ENCODE data around the gene PLXNA2.

Gene PLXNA2

DNA sequence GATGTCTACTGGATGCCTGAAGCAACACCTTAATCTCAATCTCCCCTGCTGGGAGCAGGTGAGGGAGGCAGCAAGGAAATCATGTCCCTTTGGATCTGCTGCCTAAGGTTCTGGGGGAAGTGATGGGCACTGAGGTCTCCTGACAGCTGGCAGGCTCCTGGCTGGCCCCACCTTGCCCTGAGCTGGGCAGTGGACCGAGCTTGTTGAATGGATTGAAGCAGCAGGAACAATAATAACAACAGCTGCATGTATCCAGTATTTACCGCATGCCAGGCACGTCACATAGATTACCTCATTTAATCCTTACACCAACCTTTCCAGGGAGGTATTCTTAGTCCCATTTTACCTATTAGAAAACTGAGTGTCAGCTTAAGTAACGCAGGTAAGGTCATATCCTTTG, 133.9 kb downstream of the PLXNA2 start:
- no peak for FAIRE-seq

DNA sequence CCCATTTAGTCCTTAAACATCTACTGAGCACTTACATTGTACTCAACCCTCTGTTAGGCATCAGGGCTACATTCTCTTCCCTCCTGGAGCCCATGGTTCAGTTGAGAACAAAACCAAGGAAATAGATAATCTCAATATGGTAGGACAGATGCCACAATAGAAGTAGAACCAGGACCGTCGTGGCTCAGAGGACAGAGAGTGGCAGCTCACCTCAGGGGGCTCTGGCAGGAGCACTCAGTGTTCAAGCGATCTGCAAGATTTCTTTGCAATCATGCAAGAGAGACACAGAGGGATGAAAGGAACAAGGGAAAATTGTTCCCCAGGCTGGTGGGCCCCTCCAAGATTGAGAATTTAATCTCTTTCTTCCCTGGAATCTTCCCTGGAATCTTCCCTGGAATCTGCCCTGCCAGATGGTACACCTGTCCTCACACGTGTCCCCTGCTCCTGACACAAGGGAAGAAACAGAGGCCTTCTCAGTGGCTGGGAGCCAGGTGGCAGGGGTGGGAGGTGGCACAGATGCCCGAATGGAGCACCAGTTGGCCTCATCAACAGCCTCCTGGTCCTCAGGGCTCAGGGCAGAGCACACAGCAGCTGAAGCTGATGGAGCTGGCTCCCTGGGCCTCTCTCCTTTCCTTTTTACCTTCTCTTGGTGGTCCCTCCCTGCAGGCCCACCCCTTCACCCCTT, 135.4 kb downstream of the PLXNA2 start:
- FAIRE-seq, result no peak

DNA sequence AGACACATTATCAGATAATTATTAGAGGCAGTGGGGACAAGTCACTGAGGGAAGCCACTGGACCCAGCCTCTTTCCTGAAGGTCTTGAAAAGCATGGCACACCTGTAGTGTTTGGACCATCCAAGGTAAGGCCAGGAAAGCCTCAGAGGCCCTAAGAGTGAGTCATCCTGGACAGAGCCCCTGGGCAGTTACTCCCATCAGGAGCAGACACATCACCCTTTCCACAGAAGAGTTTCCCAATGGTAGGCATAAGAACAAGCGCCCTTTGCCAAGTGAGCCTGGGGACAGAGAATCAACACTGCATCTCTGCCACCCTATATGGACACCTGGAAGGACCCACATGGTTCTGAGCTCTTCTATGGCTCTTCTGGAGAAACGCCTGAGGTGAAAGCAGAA, 136.0 kb downstream of the PLXNA2 start:
- no peak for FAIRE-seq

DNA sequence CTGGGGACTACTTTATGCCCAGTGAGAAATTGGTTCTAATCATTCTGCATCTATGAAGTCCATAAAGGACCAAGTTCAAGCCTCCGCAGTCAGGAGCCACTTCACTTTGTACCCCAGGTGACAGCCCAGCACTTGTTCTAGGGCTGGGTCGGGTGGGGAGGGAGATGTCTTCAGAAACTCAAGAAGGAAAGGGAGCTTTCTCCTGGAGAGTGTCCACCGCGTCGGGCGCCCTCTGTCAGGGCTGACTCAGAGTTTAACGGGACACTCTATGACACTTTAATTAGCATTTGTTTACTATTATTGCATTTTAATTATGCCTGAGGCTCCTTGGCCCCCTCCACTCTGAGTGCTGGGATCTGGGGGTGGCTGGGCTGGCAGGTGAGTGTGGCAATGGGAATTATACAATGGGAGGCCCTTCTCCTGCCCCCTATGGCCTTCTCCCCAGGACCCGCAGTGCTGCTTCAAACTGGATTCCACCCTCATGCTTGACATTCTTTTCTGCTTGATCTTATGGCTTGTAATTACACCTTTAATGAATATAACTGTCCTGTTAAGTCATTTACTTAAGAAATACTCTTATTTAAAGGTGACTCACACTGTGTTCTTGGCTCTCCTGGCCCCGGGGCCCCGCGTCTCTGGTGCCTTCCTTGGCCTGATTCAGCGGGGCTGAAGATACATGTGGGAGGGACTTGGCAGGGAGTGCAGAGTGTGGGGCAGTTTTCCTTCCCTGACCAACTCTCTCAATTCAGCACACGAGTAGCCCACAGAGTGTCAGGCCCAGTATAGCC, 136.6 kb downstream of the PLXNA2 start:
- no peak for FAIRE-seq

DNA sequence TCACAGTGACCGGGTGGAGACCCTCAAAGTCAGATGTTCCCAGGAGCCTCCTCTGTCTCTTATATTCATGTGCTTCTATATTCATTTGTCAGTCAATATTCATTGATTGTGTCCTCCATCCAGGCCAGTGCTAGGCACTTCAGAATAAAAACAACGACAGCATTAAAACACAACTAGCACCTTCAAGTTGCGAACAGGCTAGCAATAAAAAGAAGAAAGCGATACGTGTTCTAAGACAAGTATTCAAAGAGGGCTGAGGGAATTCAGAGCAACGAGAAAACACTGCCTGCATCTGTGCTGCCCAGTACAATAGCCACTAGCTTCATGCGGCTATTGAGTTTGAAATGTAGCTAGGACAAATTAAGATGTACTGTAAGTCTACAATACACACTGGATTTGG, 138.0 kb downstream of the PLXNA2 start:
- FAIRE-seq, result no peak

DNA sequence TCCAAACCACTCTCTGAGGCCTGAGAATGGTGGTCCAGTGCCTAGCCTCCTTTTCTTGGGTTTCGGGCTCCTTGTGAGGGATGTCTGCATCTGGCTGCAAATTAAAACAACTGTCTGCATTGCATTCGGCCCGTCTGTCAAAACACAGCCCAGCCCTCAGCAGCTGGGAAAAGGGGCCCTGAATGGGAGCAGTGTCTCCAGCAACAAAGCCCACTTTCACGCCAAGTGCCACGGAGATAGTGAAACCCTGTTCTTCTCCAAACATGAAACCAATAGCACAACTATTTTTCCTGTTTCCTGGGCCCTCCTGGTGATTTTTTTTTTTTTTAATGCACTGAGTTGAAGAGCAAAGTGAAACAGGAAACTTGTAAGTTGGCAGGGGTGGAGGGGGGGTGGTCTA, 138.4 kb downstream of the PLXNA2 start:
- FAIRE-seq, result no peak

DNA sequence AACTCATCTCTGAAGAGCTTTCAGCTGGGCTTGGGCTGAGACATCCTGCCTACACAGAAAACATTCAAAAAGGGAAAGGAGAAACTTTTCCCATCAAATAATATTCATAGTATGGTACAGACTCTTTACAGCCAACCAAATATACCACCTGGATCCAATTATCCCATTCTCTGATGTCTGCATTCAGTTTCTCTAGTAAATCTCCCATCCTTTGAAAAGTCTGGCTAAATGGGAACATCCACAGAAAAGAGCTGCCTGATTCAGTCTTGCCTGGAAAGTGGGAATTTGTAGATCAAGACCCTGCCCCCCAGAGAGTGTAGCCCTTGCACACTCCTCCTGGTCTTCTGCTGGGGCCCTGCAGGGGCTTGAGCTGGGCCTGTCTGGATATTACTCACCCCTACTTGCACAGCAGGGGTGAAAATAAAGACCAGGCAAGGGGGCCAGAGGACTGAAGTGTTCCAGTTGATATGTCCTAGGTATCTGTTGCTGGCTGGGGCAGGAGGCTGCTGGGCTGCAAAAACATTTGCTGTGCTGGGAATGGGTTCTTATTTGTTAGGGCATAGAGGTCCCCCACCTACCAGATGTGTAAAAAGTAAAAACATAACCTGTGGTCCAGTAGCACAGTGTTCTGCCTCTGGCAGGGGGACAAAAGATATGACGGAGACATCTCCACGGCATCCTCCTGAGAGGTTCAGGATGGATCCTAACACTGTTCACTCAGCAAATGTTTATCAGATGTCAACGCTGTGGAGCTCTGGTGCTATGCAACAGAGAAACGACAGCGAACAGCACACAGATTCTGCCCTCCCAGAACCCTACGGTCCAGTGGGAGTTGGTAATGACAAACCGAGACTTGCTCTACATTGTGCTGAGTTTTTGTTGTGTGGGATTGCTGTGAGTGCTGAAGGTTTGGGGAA, 140.3 kb downstream of the PLXNA2 start:
- no peak for FAIRE-seq

DNA sequence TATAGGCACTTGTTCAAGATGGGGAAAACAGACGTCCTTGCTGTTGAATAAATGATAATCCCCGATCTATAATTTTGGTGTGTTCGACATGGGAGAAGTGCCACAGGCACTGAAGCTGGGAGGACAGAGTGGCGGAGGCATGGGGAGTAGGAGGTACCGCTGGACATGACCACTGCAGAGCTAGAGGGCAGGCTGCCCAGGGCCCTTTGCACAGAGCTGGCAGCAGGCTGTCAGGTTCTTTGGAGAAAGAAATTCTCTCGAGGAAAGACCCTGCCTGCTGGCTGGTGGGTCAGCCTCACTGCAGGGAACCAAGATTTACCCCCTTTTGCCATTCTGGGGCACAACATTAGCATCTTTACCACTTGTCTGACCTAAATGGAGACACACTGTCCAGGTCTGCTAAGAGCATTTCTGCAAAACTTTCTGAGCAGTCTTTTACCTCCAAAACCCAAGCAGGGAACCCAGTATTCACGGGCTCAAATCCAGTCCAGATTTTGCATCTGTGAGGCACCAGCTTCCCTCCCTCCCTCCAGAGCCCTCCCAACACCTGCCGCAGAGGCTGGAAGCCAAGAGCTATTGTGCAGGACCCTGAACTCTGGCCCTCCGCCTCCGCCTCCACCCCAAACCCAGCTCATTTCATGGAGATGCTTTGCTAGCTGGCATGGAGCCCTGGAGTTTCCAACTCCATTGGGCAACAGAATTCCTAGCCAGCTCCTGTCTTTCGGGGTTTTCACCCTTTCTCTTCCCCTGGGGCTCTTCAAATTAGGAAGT, 142.3 kb downstream of the PLXNA2 start:
- FAIRE-seq, result no peak

DNA sequence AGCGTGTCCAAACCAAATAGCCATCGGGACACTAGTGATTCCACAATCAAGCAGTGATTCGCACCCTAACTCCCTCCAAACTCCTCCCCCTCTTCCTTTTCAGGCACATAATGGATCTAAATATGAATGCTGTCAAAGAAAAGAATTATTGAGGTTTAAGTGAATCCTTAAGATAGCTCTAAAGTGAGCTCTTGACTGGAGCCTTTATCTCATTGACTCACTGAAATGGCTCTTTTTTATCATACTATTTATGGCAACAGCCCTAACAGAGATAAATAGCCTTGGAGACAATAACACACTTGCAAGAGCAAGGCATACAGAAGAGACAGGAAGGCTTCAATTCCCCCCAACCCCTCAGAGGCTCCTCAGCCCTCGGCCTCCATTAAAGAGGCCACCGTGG, 143.3 kb downstream of the PLXNA2 start:
- no peak for FAIRE-seq

DNA sequence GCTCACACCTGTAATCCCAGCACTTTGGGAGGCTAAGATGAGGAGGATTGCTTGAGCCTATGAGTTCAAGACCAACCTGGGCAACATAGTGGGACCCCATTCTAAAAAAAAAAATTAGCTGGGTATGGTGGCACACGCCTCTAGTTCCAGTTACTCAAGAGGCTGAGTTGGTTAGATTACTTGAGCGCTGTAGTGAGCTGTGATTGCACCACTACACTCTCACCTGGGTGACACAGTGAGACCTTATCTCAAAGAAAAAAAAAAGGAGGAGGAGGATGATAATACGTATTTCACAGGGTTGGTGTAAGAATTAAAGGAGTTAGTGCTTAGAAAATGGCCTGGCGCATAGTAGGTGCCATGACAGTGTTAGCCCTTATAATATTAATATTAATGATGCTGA, 144.1 kb downstream of the PLXNA2 start:
- no peak for FAIRE-seq

DNA sequence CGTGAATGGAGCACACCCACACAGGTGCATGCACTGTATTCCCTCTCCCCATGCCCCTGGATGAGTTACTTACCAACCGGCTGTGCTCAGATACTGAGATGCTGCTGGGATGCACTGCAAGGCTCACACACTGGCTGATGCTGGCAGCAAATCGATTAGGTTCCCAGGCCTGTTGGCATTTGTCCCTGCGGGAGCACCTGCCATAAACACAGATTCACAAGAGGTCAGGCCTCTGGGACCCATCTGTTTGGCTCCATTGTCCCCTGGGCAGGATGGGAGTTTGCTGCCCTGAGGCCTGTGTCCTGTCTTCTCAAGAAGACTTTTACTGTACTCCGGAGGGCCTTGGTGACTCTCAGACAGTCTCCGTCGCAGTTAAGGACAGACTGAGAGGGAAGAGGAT, 145.4 kb downstream of the PLXNA2 start:
- no peak for FAIRE-seq

DNA sequence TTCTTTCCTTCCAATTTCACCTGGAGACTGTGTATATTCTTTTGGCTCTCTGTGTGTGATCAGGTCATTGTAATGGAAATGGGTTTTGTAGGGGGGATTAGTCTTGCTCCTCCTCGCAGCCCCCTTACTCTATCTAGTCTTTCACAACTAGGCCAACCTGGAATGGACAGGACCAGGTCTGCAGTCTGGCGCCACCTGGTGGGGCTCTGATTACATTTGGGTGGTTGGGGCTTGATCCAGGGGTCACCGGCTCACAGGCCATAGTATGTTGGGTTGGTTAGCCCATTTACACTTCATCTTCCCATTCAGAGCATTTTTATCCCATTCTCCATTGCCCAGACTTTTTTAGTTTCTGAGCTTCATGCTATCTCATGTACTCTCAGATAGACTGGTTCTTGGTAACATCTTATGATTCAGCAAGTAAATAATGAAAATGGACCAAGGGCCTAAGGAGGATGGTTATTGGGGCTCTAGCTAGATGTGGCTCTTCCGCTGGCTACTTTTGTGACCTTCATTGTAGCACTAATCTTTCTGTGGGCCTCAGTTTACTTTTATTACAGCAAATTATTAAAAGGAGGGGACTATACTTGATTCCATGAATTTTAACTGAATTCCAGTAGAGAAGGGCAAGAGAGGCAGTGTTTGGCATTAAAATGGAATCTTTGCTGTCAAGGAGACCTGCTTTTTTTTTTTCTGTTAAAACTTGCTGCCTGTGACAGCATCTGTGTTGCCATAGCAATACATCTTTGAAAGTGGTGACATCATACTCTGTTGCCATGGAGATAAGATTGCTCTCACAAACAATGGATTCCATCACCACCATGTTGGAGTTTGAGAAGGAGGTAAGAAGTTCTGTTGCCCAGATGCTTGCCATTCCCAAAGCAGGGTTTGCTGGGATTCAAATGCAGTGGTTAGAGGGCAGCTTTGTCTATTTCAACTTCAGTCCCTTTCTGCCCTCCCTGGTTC, 150.1 kb downstream of the PLXNA2 start:
- no peak for FAIRE-seq

DNA sequence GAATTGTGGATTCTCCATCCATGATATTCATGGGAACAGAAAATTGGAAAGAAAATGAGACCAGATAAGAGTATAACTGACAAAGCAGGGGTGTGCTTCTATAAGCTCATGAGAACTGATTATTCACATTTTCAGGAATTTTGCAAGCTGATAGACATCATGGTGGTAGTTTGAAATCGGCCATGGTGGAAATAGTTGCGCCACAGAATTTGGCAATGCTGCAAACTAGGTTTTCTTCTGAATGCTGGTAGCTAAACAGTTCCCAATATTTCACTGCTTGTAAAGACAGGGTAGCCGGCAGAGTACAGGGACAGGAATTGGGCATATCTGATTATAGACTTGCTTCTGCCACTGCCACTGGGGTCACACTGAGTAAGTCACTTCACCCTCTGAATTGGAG, 151.1 kb downstream of the PLXNA2 start:
- no peak for FAIRE-seq

DNA sequence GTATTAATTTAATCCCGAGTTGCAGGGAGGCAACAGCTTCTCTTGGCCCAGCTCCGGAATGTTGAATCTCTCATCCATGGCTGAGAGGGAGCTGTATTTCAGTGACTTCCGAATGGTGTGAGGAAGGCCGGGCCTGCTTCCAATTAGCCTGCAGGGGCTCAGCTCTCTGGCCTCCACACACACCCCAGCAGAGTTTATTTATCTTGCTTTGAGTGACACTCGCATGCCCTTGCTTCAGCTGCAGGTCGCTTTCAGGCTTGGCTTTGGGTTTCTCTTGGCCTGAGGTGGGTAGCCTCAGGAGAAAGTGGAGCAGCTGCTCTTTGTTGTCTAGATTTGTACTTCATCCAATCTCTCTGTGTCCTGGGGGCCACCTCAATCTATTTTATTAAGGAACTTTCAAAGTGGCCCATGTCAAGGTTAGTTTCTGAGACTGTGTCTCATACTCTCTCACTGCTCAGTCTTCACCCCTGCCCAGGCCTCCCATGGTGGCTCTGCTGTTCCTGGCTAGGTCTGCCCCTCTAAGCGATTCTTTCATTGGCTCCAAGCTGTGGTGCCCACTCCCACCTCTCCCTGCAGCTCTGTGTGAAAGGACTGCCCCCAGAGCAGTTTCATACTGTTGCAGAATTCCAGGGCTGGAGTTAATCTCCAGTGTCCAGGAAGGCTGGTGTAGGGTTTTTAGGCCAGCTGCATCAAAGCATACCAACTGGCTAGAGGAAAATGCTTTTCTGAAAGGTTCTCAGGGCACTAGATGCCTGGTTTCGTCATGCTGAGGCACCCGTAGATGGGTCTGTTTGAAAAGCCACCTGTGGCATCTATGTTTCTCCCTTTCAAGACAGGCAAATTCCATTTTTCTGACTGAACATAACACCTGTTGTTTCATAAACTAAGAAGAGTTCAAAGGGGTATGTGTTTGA, 153.5 kb downstream of the PLXNA2 start:
- FAIRE-seq, result no peak

DNA sequence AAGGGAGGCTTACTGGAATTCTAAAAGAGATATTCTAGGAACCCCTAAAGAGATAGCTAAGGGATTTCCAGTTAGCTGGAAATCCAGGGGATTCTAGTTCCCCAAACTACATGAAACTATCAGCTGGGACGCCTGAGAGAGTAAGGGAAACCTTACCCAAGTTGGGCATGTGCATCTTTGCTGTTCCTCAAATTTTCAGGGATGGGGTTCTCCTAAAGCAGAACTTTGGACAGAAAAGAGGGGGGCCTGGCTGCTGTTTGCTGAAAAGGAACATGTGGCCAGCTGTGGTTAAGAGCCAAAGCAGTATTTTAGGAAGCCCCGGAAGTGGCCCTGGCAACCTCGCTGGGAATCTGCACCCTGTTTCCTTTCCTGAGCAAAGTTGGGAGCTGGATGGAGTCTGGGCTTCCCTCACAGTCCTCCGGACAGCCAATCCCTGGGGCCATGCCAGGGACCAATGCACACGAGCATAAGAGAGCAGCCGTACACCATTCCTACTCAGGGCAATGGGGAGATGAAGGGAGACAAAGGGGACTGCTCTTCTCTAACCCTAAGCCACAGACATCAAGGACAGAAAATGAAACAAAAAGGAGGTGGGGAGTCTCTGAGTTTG, 154.3 kb downstream of the PLXNA2 start:
- no peak for FAIRE-seq

DNA sequence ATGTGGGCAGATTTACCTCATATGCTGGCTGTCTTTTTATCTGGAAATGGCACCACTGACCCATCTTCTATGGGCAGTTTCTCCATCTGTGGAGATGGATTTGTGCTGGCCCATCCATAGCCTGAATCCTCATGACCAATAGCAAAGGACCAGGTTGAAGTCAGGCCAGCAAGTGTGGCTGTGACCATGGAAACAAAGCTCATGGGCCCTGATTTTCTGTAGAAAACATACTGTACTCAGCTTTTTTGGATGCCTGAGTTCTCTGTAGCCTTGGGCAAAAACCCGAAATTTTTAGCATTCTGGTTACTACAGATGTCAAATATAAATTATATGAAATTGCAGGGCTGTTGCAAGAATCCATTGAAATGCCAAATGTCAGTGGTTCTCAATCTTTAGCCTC, 155.0 kb downstream of the PLXNA2 start:
- no peak for FAIRE-seq

DNA sequence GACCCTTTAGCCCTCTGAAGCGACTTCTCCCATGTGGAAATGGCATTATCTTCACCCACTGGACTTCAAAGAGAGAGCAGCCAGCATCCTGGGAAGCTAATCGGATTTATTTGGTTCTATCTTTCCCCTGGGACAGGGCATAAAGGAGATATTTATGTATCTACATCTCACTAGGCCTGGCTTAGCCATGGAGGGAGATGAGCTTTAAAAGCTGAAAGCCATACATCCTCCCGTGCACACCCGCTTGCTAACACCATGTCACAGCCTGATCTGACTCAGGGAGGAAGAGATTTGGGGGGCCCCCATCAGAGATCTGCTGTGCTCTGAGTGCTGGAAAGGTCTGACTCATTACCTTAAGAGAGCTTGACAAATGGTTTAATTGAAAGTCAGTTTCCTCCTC, 155.9 kb downstream of the PLXNA2 start:
- no peak for FAIRE-seq

DNA sequence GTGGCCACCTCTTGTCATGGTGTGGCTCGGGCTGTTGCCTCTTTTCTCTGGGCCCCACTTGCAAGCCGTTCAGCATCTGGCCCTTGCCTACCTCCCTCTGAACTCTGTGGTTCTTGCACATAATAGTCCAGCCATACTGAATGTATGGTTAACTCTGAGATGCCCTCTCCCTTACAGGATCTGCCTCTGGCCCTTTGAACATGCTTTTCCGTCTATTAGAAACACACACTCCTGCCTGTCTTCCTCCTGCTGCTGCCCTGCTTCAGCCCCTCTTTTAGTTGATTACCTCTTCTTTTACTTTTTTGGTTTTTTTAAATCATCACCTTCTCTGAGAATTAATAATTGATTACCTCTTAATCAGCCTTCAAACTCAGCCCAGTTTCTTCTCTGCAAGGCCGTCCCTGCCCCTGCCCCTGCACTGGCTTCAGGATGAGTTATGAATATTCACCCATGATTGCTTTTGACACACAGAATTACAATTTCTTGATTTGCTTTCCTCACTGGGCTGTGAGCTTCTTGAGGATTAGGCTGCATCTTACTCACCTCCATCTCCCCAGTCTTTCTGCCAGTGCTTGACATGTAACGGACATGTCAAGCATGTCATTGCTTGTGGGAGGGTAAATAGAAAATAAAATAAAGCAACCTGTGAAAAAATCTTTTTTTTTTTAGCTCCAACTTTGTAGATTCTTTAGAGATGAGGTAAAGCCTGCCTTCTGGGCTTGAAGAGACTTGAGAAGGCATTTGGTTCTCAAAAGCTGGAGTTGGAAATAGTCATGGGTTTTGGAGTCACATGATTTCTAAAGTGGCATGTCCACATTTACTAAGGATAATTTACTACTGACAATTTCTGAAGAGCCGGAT, 158.3 kb downstream of the PLXNA2 start:
- FAIRE-seq, result no peak

DNA sequence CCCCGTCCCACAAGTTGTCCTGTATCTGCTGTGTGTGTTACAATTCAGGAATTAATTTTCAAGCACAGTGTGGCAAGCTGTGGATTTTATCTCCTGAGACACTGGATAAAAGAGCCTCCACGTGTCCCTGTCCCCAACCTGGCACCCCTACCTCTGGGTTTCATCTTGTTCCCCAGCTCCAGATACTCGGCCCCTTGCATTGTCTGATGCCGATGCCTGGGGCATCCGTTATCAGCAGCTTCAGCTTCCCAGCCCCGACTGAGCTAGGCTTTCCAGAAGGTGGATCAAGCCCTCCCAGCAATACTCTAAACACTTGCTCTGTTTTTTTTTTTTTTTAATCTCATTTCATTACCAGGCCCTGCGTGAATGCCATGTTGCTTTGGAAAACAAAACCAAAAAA, 159.4 kb downstream of the PLXNA2 start:
- FAIRE-seq, result no peak
